PFSK-1 (cell line): Measurements from ENCODE around the gene CLEC2A.

ENCODE experiments used
- FOXP2 ChIP-seq: optimal IDR thresholded peaks from 2 replicates; pipeline ENCODE3; 2011; ENCODE audit warnings: borderline replicate concordance, control low read depth, inconsistent platforms; ENCODE audit not compliant: insufficient read depth; ENCODE audit errors: extremely low read length, extremely low read depth
- POLR2AphosphoS5 ChIP-seq: IDR thresholded peaks from 2 replicates; pipeline ENCODE4 v1.6.1; 2012; ENCODE audit warnings: low read depth, mild to moderate bottlenecking, control low read depth, low read length, moderate library complexity
- REST ChIP-seq, 2 experiments: IDR thresholded peaks; 2 replicates each; pipeline versions ENCODE4 v1.6.1 to v1.8.0; 2011 to 2012; ENCODE audit warnings: low read depth in 2 of 2, low read length in 2 of 2, control low read depth in 1 of 2, inconsistent platforms in 1 of 2, mild to moderate bottlenecking in 1 of 2, moderate library complexity in 1 of 2; ENCODE audit not compliant: insufficient read depth in 1 of 2
- SIN3A ChIP-seq: IDR thresholded peaks from 2 replicates; pipeline ENCODE4 v1.6.1; 2012; ENCODE audit warnings: mild to moderate bottlenecking, low read length, moderate library complexity, borderline replicate concordance; ENCODE audit not compliant: insufficient read depth
- TAF1 ChIP-seq: IDR thresholded peaks from 2 replicates; pipeline ENCODE4 v1.6.1; 2012; ENCODE audit warnings: low read length, control low read depth, borderline replicate concordance; ENCODE audit not compliant: insufficient read depth

CLEC2A gene

GRCh38 chr12:9888665-9889273 is 43.4 kb downstream of the CLEC2A start:
- TF ChIP-seq TAF1: no peak
- TF ChIP-seq REST (IDR thresholded peaks at IDR 0.05; ENCODE audit: insufficient read depth in 1 of 2, low read depth in 2 of 2, low read length in 2 of 2): no peak
- no peak for TF ChIP-seq SIN3A
- TF ChIP-seq POLR2AphosphoS5: no peak
- no peak for TF ChIP-seq FOXP2

- TF ChIP-seq SIN3A (no peak), REST (IDR thresholded peaks at IDR 0.05; ENCODE audit: insufficient read depth in 1 of 2, low read depth in 2 of 2, low read length in 2 of 2) (no peak), FOXP2 (no peak)
Measured at GRCh38 chr12:9883175-9883574, 49.0 kb downstream of the CLEC2A start.

GRCh38 chr12:9881988-9882387 is 50.2 kb downstream of the CLEC2A start:
- no peak for TF ChIP-seq FOXP2
- no peak for TF ChIP-seq TAF1
- TF ChIP-seq REST (IDR thresholded peaks at IDR 0.05; ENCODE audit: insufficient read depth in 1 of 2, low read depth in 2 of 2, low read length in 2 of 2): no peak
- no peak for TF ChIP-seq POLR2AphosphoS5
- no peak for TF ChIP-seq SIN3A

- no peak for TF ChIP-seq FOXP2
- no peak for TF ChIP-seq REST (IDR thresholded peaks at IDR 0.05; ENCODE audit: insufficient read depth in 1 of 2, low read depth in 2 of 2, low read length in 2 of 2)
- TF ChIP-seq SIN3A: no peak
- no peak for TF ChIP-seq TAF1
- TF ChIP-seq POLR2AphosphoS5: no peak
Measured at GRCh38 chr12:9881246-9881645, 50.9 kb downstream of the CLEC2A start, which contains the start of gene KLRF2. Gene KLRF2 (plus strand): TSS chr12:9881489. CDS start chr12:9881596, 107 bp downstream.
